H1 (cell line): ENCODE results near the gene FAM181A. TPM values are rescaled to one million over a fixed set of nuclear protein-coding genes. Genes with fewer than 3 reads are reported as not detected.
A peak's percentile ranks its signal among the peaks of the same experiment; 100 is the strongest.

ENCODE experiments used
- CTCF ChIA-PET: fragments of 300-600 bp; sonication (Branson Sonifier 250); formaldehyde crosslinking; loops from one replicate; lab custom pipeline; 2021; ENCODE audit not compliant: partially characterized antibody; lab: Charles Lee
- POLR2A ChIA-PET: fragments of 300-600 bp; sonication (Branson Sonifier 250); formaldehyde crosslinking; loops from one replicate; lab custom pipeline; 2021; ENCODE audit warnings: inconsistent platforms; ENCODE audit not compliant: partially characterized antibody; lab: Charles Lee
- DNase-seq, 2 experiments: peaks; one replicate each; pipeline versions ENCODE4 v3.0.0 to v3.0.0-alpha.2; 2010 to 2022; ENCODE audit warnings: low spot score in 2 of 2, low read depth in 1 of 2, mixed read lengths in 1 of 2
- FAIRE-seq: peaks from 2 replicates; lab custom pipeline; 2011; peaks lifted over from hg19 to GRCh38; lab: Jason Lieb, UNC
- H2AFZ ChIP-seq: 2 replicates; pipeline ENCODE4 v1.8.1; 2012; ENCODE audit warnings: low read length, inconsistent platforms
- H2AK5ac ChIP-seq: 2 replicates; pipeline ENCODE4 v1.6.1; 2013; ENCODE audit warnings: low read depth, low read length
- H2BK120ac ChIP-seq: replicated peaks from 2 replicates; pipeline ENCODE3; 2013; ENCODE audit warnings: low read depth, low read length, inconsistent platforms
- H2BK12ac ChIP-seq: 2 replicates; pipeline ENCODE4 v1.6.1; 2013; ENCODE audit warnings: low read depth, low read length
- H2BK15ac ChIP-seq: 2 replicates; pipeline ENCODE4 v1.6.1; 2013; ENCODE audit warnings: low read length
- H2BK20ac ChIP-seq: 2 replicates; pipeline ENCODE4 v1.6.1; 2013; ENCODE audit warnings: low read length
- H2BK5ac ChIP-seq: 2 replicates; pipeline ENCODE4 v1.6.1; 2013; ENCODE audit warnings: low read depth, low read length
- H3K14ac ChIP-seq: 2 replicates; pipeline ENCODE4 v1.6.1; 2013; ENCODE audit warnings: inconsistent platforms; ENCODE audit not compliant: insufficient read length
- H3K18ac ChIP-seq: 2 replicates; pipeline ENCODE4 v1.6.1; 2013; ENCODE audit warnings: low read length; ENCODE audit errors: extremely low read depth
- H3K23ac ChIP-seq: 2 replicates; pipeline ENCODE4 v1.6.1; 2013; ENCODE audit warnings: inconsistent platforms; ENCODE audit not compliant: insufficient read length
- H3K23me2 ChIP-seq: 2 replicates; pipeline ENCODE4 v1.6.1; 2013; ENCODE audit warnings: low read depth, low read length
- H3K27ac ChIP-seq: 2 replicates; pipeline ENCODE4 v1.6.1; 2011; ENCODE audit warnings: low read depth, low read length, inconsistent platforms
- H3K27me3 ChIP-seq, 4 experiments: replicated peaks in 1 of 4; 1 replicate in 1 of 4; 2 replicates in 3 of 4; pipeline versions ENCODE4 v1.6.1 to v1.8.1; 2011 to 2013; ENCODE audit warnings: low read length in 3 of 4, mild to moderate bottlenecking in 3 of 4, inconsistent platforms in 2 of 4, mixed read lengths in 2 of 4, moderate library complexity in 1 of 4; ENCODE audit not compliant: control insufficient read depth in 3 of 4, insufficient read depth in 3 of 4; ENCODE audit errors: extremely low read depth in 1 of 4
- H3K36me3 ChIP-seq, 4 experiments: 2 replicates each; pipeline versions ENCODE4 v1.6.1 to v1.8.1; 2011 to 2013; ENCODE audit warnings: mild to moderate bottlenecking in 4 of 4, low read length in 3 of 4, moderate library complexity in 2 of 4, control low read depth in 1 of 4, inconsistent platforms in 1 of 4; ENCODE audit not compliant: insufficient read depth in 4 of 4, control insufficient read depth in 2 of 4
- H3K4ac ChIP-seq: replicated peaks from 2 replicates; pipeline ENCODE3; 2013; ENCODE audit warnings: low read length, low read depth, mixed read lengths, inconsistent platforms; ENCODE audit not compliant: insufficient read length
- H3K4me1 ChIP-seq, 4 experiments: replicated peaks in 1 of 4; 1 replicate in 1 of 4; 2 replicates in 3 of 4; pipeline versions ENCODE4 v1.6.1 to v1.8.1; 2011 to 2013; ENCODE audit warnings: low read length in 3 of 4, inconsistent platforms in 2 of 4, mixed read lengths in 1 of 4; ENCODE audit not compliant: insufficient read depth in 4 of 4, control insufficient read depth in 3 of 4
- H3K4me2 ChIP-seq, 2 experiments: 2 replicates each; pipeline versions ENCODE4 v1.6.1 to v1.8.1; 2011 to 2013; ENCODE audit warnings: low read depth in 2 of 2, low read length in 2 of 2, control low read depth in 1 of 2, inconsistent platforms in 1 of 2, mild to moderate bottlenecking in 1 of 2; ENCODE audit not compliant: insufficient read depth in 1 of 2
- H3K4me3 ChIP-seq, 4 experiments: fragments of 200-600, 300-600 bp in 1 of 4; sonication (generic), shearing (Covaris generic), sonication (Bioruptor Twin) in 1 of 4; 2 replicates each; pipeline versions ENCODE4 v1.5.1 to v1.8.1; 2011 to 2016; ENCODE audit warnings: low read length in 4 of 4, low read depth in 3 of 4, control low read depth in 2 of 4, inconsistent platforms in 2 of 4, mild to moderate bottlenecking in 2 of 4, mixed read lengths in 1 of 4, moderate library complexity in 1 of 4; ENCODE audit not compliant: insufficient read depth in 2 of 4; ENCODE audit errors: extremely low read depth in 1 of 4
- H3K56ac ChIP-seq: replicated peaks from 2 replicates; pipeline ENCODE3; 2013; ENCODE audit warnings: low read depth, mild to moderate bottlenecking, mixed read lengths, low read length, inconsistent platforms; ENCODE audit not compliant: insufficient read length
- H3K79me1 ChIP-seq: 2 replicates; pipeline ENCODE4 v1.6.1; 2013; ENCODE audit warnings: low read depth, low read length, control low read depth
- H3K79me2 ChIP-seq, 2 experiments: 2 replicates each; pipeline versions ENCODE4 v1.6.1 to v1.8.1; 2012 to 2013; ENCODE audit warnings: low read length in 2 of 2, mild to moderate bottlenecking in 2 of 2, inconsistent platforms in 1 of 2; ENCODE audit not compliant: insufficient read depth in 2 of 2, control insufficient read depth in 1 of 2
- H3K9ac ChIP-seq, 4 experiments: replicated peaks in 1 of 4; 1 replicate in 1 of 4; 2 replicates in 3 of 4; pipeline versions ENCODE4 v1.6.1 to v1.8.1; 2011 to 2013; ENCODE audit warnings: low read depth in 3 of 4, low read length in 3 of 4, control low read depth in 2 of 4, mild to moderate bottlenecking in 2 of 4, moderate library complexity in 2 of 4, inconsistent platforms in 1 of 4; ENCODE audit errors: extremely low read depth in 1 of 4
- H3K9me3 ChIP-seq, 2 experiments: 2 replicates each; pipeline versions ENCODE4 v1.6.1 to v1.8.1; 2012 to 2013; ENCODE audit warnings: mild to moderate bottlenecking in 2 of 2, moderate library complexity in 2 of 2, control low read depth in 1 of 2, inconsistent platforms in 1 of 2, low read depth in 1 of 2, low read length in 1 of 2, mixed read lengths in 1 of 2; ENCODE audit not compliant: insufficient read depth in 2 of 2
- H4K20me1 ChIP-seq, 2 experiments: replicated peaks in 1 of 2; 2 replicates each; pipeline versions ENCODE3 to v1.8.1; 2011 to 2013; ENCODE audit warnings: inconsistent platforms in 2 of 2, low read length in 2 of 2, mild to moderate bottlenecking in 1 of 2; ENCODE audit not compliant: insufficient read depth in 2 of 2, control insufficient read depth in 1 of 2
- H4K5ac ChIP-seq: 2 replicates; pipeline ENCODE4 v1.6.1; 2013; ENCODE audit warnings: low read length, low read depth, mixed read lengths, inconsistent platforms; ENCODE audit not compliant: insufficient read length
- H4K8ac ChIP-seq: 2 replicates; pipeline ENCODE4 v1.8.0; 2013; ENCODE audit warnings: mild to moderate bottlenecking, moderate library complexity, low read length, inconsistent platforms; ENCODE audit not compliant: insufficient read depth; ENCODE audit errors: extremely low read depth
- H4K91ac ChIP-seq: replicated peaks from 2 replicates; pipeline ENCODE3; 2013; ENCODE audit warnings: low read length, mixed read lengths, inconsistent platforms; ENCODE audit not compliant: insufficient read length
- ASH2L ChIP-seq: fragments of 200-600, 300-600 bp; sonication (generic); IDR thresholded peaks from one replicate; pipeline ENCODE4 v1.7.1; 2017; ENCODE audit warnings: low read length
- WGBS, 2 experiments: shearing (Covaris generic) in 1 of 2; methylation state at CpG; one replicate each; pipeline versions ENCODE4 v1.1.6 to v1.1.7; 2013 to 2015; ENCODE audit warnings: low lambda C conversion rate in 2 of 2, mixed read lengths in 2 of 2, inconsistent platforms in 1 of 2, low coverage in 1 of 2, missing lambda C conversion rate in 1 of 2; ENCODE audit not compliant: insufficient replicate concordance in 2 of 2, insufficient coverage in 1 of 2, insufficient read length in 1 of 2; ENCODE audit errors: extremely low coverage in 1 of 2, missing lambda C conversion rate in 1 of 2; 5-methylcytosine and 5-hydroxymethylcytosine counted together
- polyA plus RNA-seq, 7 experiments: library from polyadenylated mRNA; depleted of rRNA in 3 of 7; stranded (reverse) in 5 of 7; unstranded in 2 of 7; fragments of >200 nt in 5 of 7; fragments of 200-250 nt in 2 of 7; gene quantifications; 1 replicate in 5 of 7; 2 replicates in 1 of 7; 4 replicates in 1 of 7; pipeline versions ENCODE4 v1.2.1 to v1.2.3, GENCODE V29; 2011 to 2013; ENCODE audit warnings: missing spikeins in 2 of 7, mixed read lengths in 2 of 7
- total RNA-seq: library from RNA; stranded (reverse); fragmentation: NEBNext Ultra II Directional; extraction: Animal tissue kit (Norgen Biotek cat#: 25700); gene quantifications from 2 replicates; pipeline ENCODE4 v1.2.1, GENCODE V29; 2021

FAM181A gene
- total and polyA plus RNA-seq, 2 of the 8 experiments (the other 6 are each of a cell fraction or from before 2014, with no cell fraction given): not detected

DNA sequence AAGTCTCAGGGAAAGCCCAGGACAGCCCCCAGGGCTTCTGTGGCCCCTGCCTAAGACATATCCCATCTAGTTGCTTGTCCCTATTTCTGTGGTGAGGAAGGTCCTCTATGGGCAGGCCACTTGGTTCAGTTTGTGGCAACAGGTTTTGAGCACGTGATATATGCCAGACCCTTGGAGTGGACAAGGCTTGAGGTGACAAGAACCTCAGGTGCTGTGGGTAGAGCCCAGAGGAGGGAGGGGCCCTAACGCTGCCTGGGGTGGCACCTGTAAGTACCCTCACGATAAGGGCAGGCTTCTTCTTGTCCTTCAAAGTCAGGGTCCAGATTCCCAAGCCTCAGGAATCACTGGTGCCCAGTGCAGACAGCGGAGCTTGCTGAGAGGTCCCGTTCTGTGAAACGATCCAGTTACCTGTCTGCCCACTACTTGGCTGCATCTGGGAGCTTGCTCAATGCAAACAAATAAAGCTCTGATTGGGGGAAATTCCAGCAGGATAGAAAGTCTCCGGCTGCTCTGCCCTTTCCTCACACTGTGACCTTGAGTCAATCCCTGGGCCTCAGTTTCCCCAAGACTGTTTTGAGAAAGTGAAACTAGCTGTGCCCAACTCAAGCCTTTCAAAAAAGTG, 47.7 kb upstream of the FAM181A start:
- no peak for TF ChIP-seq ASH2L
- TF ChIP-seq, all 59 proteins: peak for 0
- no peak overlapping the region for H2BK120ac ChIP-seq
- H3K9me3 ChIP-seq: 0 out of 4 replicates have a peak, but pooled peaks cover 4% of the 10 kb centered on the region in 2 experiments
- POLR2A ChIA-PET: no interaction called here
- CTCF ChIA-PET: interaction anchor here (0.9 to 2.4 kb wide), 6 partner anchors 10 to 224 kb away, joined by 3 to 8 read pairs (median 4); no protein-coding TSS in a partner anchor
- no peak overlapping the region for H4K91ac ChIP-seq
- H3K79me1 ChIP-seq: no peaks in the 10 kb centered on the region
- peak overlapping the region; percentile 78; the same call in 1 of the 2 replicates for H2BK12ac ChIP-seq
- no peak overlapping the region for H3K18ac ChIP-seq
- no peak overlapping the region for H2AK5ac ChIP-seq
- H2BK20ac ChIP-seq: peak overlapping the region; percentile 36; the same call in 1 of the 2 replicates
- no peak for DNase-seq
- H4K8ac ChIP-seq: no peak overlapping the region; the same call in 1 of the 2 replicates
- H2BK15ac ChIP-seq: no peak overlapping the region
- H3K79me2 ChIP-seq: no peaks in the 10 kb centered on the region
- H3K4me3 ChIP-seq: peak overlapping the region in 1 of 4 experiments; percentile 7; a peak in 1 of 8 replicates
- 0 out of 2 replicates have a peak overlapping the region, but pooled peaks have one; percentile 35 for H2BK5ac ChIP-seq
- H3K4me2 ChIP-seq: peak overlapping the region; percentile 15 to 25; a peak in 2 of 4 replicates
- FAIRE-seq: no peak
- no peak overlapping the region for H3K4ac ChIP-seq
- no peak overlapping the region for H3K27ac ChIP-seq
- peaks cover 0 to 10% (median 4%) of the 10 kb centered on the region in 4 experiments; a peak in 5 of 7 replicates for H3K4me1 ChIP-seq
- no peak overlapping the region for H3K23ac ChIP-seq
- 69% methylated on average over 7 of the region's 7 CpGs; no CpG with 5 or more reads in 1 of the 2 experiments for WGBS, 2 experiments
- no peak overlapping the region for H3K14ac ChIP-seq
- H3K9ac ChIP-seq: no peak overlapping the region
- H3K36me3 ChIP-seq: no peaks in the 10 kb centered on the region
- H4K5ac ChIP-seq: no peak overlapping the region
- no peaks in the 10 kb centered on the region; a peak in 2 of 7 replicates for H3K27me3 ChIP-seq
- H3K56ac ChIP-seq: no peak overlapping the region
- H3K23me2 ChIP-seq: no peaks in the 10 kb centered on the region
- no peaks in the 10 kb centered on the region for H4K20me1 ChIP-seq
- H2AFZ ChIP-seq: no peak overlapping the region
